GM23248 (cell line): ENCODE data around the gene LPP.

Experiments used
- EZH2 ChIP-seq: fragments of 200-600 bp; sonication (generic); IDR thresholded peaks from 2 replicates; pipeline ENCODE4 v1.6.1; 2018; ENCODE audit warnings: antibody characterized with exemption, mild to moderate bottlenecking; ENCODE audit not compliant: insufficient read depth, poor library complexity, severe bottlenecking
- EZH2phosphoT487 ChIP-seq: fragments of 200-600 bp; sonication (generic); IDR thresholded peaks from 2 replicates; pipeline ENCODE4 v1.6.1; 2018; ENCODE audit warnings: antibody characterized with exemption, moderate library complexity, mild to moderate bottlenecking, low read depth; ENCODE audit not compliant: insufficient read depth

DNA sequence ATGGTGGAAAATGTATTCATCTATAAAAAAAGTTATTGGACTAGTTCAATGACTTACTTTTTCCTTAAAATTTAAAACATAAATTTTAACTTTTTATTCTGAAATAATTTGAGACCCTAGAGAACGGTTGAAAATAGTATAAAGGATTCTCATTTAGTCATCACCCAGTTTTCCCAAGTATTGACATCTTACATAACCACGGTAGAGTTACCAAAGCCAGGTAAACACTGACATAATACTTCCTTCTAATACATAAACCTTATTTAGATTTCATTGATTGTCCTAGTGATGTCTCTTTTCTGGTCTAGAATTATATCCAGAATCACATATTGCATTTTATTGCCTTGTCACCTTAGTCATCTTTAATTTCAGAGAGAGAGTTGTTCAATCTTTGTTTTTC is 319.1 kb downstream of the LPP start:
- TF ChIP-seq EZH2phosphoT487 (no peak), EZH2 (no peak)
